Cardiac fibroblast (primary cell): ENCODE measurements around the gene ST8SIA4.
A peak's percentile ranks its signal among the peaks of the same experiment; 100 is the strongest.

Experiments
- DNase-seq, 2 donors: peaks; one replicate each; pipeline versions ENCODE4 v3.0.0 to v3.0.0-alpha.2; 2010; ENCODE audit warnings: low read depth in 2 of 2
- H3K4me3 ChIP-seq, 2 donors: replicated peaks in 1 of 2; 1 replicate in 1 of 2; 2 replicates in 1 of 2; pipeline ENCODE4 v1.5.1; 2011; ENCODE audit warnings: low read depth in 2 of 2, low read length in 2 of 2, mild to moderate bottlenecking in 2 of 2, moderate library complexity in 1 of 2
- TF ChIP-seq, protein P1 (sequence below): IDR thresholded peaks from one replicate; pipeline ENCODE4 v1.5.1; 2011; ENCODE audit warnings: low read depth, mild to moderate bottlenecking, low read length, inconsistent platforms

Gene ST8SIA4

DNA sequence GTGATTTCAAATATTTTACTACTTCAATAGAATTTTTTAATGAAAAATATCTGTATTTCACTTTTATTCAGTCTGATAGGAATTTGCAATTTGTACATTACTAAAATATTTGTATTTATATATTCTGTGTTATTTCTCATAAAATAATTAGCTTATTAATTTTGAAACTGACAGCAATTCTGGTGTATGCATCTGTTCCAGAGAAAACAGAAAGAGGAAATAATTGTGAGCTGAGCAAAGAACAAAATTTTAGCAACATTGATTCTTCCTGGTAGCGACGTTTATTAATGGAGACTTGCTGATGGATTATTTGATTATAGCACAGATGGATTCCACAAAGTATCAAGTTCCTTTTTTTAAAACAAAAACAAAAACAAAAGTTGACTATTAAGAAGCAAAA lies 61.0 kb downstream of the ST8SIA4 start:
- TF ChIP-seq, protein P1, sequence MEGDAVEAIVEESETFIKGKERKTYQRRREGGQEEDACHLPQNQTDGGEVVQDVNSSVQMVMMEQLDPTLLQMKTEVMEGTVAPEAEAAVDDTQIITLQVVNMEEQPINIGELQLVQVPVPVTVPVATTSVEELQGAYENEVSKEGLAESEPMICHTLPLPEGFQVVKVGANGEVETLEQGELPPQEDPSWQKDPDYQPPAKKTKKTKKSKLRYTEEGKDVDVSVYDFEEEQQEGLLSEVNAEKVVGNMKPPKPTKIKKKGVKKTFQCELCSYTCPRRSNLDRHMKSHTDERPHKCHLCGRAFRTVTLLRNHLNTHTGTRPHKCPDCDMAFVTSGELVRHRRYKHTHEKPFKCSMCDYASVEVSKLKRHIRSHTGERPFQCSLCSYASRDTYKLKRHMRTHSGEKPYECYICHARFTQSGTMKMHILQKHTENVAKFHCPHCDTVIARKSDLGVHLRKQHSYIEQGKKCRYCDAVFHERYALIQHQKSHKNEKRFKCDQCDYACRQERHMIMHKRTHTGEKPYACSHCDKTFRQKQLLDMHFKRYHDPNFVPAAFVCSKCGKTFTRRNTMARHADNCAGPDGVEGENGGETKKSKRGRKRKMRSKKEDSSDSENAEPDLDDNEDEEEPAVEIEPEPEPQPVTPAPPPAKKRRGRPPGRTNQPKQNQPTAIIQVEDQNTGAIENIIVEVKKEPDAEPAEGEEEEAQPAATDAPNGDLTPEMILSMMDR, result no peak
- no peak for DNase-seq
- no peak overlapping the region for H3K4me3 ChIP-seq

DNA sequence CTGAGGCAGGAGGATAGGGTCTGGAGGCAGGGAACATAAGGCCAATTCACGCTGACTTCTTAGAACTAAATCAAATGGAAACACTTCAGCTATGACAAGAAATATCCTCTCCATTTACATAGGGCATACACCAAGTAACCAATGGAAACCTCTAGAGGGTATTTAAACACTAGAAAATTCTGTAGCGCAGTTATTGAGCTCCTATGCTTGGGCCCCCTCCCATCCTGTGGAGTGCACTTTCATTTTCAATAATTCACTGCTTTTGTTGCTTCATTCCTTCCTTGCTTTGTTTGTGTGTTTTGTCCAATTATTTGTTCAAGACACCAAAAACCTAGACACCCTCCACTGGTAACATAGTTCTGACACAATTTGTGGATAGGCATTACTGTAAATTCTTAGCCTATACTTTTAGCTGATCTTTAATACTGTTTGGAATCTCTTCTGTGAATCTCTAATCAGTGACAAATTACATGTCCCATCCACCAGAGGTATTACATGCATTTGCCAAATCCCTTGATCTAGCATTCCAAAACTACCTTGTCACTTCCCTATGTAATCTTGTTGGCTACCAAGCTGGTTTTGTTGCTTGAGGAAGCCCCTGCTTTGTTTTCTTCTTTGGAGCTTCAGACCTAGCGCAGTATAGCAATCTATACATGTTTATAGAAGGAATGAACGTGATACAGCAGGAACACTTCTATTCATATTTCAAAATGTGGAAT lies 61.6 kb downstream of the ST8SIA4 start:
- H3K4me3 ChIP-seq, result no peak overlapping the region
- TF ChIP-seq, protein P1, result no peak
- peak; percentile 4 to 48 for DNase-seq

DNA sequence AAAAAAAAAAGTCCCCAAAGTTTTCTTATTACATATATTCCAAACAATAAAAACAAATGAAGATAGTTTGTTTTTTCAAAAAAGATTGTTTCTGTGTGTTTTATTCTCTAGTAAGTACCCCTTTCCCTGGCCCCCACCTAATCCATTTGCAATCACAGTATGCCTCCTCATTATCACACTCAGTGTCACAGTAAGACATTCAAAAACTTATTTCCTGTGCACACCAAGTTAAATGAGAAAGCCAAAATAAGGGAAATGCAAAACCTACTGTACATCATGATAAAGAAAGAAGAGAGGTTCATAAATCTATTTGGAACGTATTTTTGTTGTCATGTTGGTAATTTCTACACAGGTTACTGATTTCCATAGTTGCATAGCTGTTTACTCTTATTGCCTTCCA lies 62.3 kb downstream of the ST8SIA4 start:
- H3K4me3 ChIP-seq, result no peak overlapping the region
- TF ChIP-seq, protein P1, result no peak
- DNase-seq, result no peak

DNA sequence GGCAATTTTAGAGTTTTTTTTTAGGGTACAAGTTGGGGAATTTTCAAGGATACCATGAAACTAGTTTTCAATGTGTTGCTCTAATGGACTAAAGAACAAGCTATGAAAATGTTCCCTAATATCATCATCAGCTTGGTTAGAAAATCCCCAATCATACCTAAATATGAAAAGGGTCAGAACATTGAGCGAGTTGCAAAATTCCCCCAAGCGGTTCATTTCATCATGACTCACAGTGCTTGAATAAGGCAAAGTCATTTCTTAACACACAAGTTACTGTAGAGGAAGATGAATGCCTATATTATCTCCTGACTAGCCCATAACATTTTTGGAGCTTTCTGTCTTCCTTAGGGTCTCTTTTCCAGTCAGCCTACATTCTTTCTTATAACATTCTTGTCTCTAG lies 62.7 kb downstream of the ST8SIA4 start:
- no peak overlapping the region for H3K4me3 ChIP-seq
- TF ChIP-seq, protein P1, result no peak
- DNase-seq, result peak; percentile 60 to 84

DNA sequence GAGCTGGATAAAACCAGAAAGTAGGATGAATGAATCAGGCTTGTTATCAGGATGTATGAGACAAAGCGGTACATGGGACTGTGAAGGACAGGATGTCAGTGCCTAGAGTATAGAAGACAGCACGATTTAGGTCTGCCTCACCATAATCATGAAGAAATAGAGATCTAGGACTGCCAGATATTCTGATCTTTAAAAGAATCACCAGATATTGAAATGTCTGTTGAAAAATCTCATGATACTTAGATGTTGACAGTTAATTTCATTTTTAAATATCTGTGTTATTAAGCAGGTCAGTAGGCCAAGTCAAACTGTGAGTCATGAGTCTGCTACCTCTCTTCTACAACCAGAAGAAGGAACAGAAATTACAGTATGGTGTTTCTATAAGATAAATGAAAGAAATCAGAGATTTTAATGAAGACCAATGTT lies 65.0 kb downstream of the ST8SIA4 start:
- DNase-seq, result peak; percentile 11 to 25
- H3K4me3 ChIP-seq, result no peak overlapping the region
- TF ChIP-seq, protein P1, result no peak

DNA sequence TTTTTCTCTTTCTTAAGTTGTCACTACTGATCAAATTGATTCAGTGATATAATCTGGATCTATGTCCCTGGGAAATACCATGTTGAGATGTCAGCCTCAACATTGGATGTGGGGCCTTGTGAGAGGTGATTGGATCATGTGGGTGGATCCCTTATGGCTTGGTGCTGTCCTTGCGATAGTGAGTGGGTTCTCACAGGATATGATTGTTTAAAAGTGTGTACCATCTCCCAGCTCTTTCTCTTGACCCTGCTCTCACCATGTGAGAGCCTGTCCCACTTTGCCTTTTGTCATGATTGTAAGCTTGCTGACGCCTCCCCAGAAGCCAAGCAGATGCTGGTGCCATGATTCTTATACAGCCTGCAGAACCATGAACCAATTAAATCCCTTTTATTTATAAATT lies 68.6 kb downstream of the ST8SIA4 start:
- H3K4me3 ChIP-seq, result no peak overlapping the region
- TF ChIP-seq, protein P1, result no peak
- DNase-seq, result no peak
